GM21528 (cell line): ENCODE measurements around the gene LAX1.
"Not testable (repeated sequence)": the region's sequence is repeated elsewhere in the genome, so short reads cannot be mapped to it uniquely, and the experiment has no call there.

ENCODE experiments used
- ATAC-seq: cut with Tn5 transposase; IDR thresholded peaks from one replicate; pipeline ENCODE4 v1.9.1; 2021; ENCODE audit warnings: mild to moderate bottlenecking, moderate library complexity; ENCODE audit not compliant: unreplicated experiment, low FRiP score

The LAX1 gene

DNA sequence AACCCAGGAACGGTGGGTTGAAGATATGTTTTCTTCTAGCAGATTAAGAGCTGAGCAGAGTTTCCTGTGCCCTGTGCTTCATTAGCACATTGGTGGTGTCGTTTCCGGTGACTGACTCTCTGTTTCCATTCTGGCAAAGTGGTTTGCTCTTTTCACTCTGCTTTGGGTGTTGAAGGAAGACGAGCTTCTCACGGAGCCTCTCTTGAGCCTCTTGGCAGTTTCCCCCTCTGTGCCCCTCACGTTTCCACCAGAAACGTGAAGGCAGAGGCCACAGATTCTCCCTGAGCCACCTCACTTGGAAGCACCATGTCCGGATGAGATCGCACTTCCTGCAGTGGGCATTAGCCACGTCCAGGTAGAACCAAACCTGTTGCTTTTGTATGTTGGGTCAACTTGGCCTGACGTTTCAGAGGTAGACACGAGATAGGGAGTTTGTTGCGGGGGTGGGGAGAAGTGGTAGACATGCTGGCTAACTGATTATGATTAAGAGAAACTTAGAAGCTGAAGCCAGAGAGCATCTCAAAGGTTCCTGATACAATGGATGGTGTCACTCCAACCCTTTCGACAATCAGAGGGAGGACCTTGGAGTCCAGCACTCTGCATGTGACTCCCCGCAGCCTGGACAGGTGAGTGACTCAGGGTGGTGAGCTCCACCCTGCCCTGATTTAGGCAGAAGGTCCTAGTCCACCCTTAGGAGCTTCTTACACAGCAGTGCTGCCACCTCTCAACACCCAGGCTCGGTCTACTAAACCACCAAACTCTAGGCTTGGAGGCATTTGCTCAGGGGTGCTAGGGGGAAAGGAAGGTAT lies at the start of gene LAX1:
LAX1 (plus strand) TSS at position 155 of the 809 bp plus-strand sequence; CDS start at position 538, 383 bp downstream.
- peak; percentile 81 for ATAC-seq

- no peak for ATAC-seq
Observed at GRCh38 chr1:203717120-203717519, 47.9 kb upstream of the LAX1 start.

DNA sequence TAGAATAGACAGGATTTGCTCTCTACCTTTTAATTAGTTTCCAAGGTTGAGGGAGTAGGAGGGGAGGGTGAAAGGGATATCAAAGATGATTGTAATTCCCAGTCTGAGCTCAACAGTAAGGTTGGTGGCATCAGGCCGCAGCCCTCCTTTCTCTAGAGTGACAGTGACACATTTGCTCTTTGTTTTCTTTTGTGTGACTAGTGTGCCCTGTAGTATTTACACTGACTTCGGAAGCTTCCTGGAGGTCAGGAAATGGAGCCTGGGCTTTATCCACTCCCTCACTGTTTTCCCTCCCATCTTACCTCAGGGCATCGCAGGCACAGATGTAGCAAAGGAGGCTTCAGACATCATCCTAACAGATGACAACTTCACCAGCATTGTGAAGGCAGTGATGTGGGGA lies 44.7 kb upstream of the LAX1 start:
- no peak for ATAC-seq

DNA sequence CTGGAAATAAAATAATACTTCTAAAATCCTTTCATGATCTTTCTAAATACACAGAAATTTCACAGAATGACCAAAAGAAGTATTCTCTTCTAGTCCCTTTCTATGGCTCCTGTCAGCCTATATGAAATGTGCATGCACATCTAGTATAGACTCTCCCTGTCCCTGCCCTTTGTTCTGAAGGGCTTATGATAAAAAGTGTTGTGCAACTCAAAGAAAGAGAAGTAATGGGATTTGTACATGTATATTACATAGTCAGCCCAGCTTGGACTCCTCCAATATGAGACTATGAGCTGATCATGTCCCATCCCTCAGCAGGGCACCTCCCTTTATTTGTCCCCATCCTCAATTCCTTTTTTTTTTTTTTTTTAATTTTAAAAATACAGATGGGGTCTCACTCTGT lies 42.1 kb upstream of the LAX1 start:
- no peak for ATAC-seq

DNA sequence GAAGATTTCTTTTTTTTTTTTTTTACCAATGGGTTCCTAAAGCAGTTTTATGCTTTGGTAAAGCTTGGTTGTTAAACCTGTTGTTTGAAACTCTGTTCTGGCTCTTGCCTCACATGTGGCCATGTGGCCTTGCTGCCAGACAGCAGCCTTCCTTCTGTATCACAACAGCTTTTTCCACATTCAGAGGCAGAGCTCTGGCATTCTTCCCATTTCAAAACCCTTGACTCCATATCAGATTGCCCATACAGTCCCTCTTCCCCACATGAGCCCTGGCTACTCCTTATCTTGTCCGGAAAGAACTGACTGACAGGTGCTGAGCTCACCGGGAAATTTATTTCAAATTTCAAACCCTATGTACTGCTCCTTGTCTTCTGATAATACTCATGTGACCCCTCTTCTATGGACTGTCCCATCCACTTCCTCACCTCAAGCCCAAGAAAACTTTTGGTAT lies 38.5 kb upstream of the LAX1 start:
- ATAC-seq, result no peak

- ATAC-seq, result no peak
Observed at GRCh38 chr1:203733009-203733863, 31.7 kb upstream of the LAX1 start.

DNA sequence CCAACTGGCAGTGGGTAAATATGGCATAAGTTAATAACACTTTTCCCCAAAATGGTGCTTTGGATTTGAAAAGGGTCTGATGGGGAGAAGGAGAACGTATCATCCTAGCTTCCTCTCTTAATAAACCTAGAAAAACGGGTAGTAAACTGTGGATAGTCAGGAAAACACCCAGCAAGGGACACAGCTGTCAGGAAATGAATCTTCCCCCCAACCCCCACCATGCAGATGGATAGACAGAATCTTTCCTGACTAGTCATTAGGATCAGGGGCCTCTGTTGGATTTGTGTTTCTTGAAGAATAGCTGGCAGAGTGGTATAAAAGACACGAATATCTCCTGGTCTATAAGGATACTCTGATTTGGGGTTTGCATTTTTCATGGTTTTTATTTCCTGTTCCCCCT lies 22.5 kb upstream of the LAX1 start:
- no peak for ATAC-seq

DNA sequence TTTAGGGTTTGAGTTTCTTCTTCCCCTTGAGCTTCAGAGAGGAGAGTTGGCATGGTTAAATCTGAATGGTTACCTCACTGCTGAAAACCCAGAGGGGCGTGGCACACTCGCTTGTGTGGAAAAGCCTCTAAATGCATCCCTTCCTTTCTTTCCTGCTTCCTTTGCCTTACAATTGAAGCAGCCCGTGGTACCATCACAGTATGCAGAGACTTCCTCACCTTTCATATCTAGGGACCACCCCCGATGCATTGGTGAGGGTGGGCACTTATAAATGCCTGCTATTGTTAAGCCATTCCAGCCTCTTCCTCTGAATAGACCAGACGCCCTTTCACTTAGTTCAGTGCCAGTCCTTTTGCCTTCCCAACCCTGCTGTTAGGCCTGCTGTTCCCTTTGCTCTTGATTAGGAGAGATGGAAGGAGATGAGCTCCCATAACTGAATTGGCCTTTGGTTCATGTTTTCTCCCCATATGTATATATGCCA lies 21.9 kb upstream of the LAX1 start:
- ATAC-seq, result no peak

DNA sequence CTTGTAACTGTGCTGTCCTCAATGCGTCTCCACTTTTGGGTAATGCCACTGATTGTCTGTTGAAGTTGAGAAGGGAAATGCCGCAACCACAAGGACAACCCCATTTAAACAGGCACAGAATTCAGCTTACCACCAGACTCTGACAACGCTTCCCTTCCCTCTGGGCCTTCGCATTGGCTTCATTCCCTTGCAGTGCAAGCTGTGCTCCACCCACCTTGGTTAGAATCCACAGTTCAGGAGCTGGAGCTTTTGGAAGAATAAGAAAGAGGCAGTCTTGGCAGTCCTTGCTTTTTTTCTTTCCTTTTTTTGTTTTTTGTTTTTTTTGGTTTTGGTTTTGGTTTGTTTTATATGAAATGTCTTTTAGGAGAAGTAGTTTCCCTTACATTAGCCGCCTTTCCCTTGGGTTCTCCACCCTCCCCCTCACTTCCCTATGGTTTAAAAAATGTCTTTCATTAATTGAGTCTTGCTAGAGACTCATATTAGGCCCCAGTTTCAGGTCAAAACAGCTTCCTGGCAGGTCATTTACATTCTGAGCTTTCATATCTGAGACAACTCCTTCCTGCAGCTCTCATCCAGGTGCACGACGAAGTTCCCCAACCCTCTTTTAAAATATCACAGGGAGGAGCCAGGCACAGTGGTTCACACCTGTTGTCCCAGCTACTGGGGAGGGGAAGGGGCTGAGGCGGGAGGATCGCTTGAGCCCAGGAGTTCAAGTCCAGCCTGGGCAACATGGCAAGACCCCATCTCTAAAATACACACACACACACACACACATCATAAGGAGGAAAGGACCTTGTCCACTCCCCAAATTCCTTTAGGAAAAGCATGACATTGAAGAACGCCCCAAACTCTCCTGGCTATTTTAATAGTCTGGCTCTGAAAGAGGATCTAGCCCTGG lies 20.7 kb upstream of the LAX1 start:
- no peak for ATAC-seq

- no peak for ATAC-seq
Observed at GRCh38 chr1:203746281-203746680, 18.7 kb upstream of the LAX1 start.

- ATAC-seq, result no peak
Observed at GRCh38 chr1:203751051-203751450, 13.9 kb upstream of the LAX1 start.

DNA sequence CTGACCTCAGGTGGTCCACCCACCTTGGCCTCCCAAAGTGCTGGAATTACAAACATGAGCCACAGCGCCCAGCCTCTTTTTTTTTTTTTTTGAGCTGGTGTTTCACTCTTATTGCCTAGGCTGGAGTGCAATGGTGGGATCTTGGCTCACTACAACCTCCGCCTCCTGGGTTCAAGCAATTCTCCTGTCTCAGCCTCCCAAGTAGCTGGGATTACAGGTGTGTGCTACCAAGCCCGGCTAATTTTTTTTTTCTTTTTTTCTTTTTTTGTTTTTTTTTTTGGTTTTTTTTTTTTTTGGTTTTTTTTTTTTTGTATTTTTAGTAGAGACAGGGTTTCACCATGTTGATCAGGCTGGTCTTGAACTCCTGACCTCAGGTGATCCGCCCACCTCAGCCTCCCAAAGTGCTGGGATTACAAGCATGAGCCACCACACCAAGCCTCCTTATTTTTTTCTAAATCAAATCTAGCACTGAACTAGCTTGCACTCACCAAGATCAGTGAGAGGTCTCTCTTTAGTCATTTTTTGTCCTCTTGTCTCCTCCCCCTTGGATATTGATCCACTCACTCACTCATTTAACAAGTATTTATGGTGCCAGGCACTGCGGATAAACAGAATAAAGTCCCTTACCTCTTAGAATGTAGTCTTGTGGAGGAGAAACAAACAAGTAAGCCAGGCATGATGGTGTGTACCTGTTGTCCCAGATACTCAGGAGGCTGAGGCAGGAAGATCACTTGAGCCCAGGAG lies 13.2 kb upstream of the LAX1 start:
- not testable (repeated sequence) for ATAC-seq

DNA sequence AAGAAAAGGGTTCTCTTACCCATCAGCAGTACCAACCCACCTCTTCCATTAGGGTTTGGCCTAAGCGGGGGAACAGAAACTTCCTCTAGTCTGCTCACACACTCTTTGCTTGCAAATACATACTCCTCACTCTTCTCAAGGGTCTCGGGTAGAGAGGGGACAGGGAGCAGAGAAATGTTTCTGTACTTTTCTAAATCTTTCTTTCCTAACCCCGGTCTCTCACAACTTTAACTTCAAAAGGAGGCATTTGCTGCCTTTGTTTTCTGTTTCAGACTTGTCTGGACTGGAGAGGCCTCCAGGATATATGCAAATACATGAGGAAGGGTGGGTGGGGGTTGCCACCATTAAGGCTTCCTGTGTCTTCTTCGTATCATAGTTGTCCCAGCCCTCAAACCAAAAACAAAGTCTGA lies 10.5 kb upstream of the LAX1 start:
- peak; percentile 71 for ATAC-seq

GRCh38 chr1:203756036-203756435 lies 8.9 kb upstream of the LAX1 start:
- no peak for ATAC-seq

DNA sequence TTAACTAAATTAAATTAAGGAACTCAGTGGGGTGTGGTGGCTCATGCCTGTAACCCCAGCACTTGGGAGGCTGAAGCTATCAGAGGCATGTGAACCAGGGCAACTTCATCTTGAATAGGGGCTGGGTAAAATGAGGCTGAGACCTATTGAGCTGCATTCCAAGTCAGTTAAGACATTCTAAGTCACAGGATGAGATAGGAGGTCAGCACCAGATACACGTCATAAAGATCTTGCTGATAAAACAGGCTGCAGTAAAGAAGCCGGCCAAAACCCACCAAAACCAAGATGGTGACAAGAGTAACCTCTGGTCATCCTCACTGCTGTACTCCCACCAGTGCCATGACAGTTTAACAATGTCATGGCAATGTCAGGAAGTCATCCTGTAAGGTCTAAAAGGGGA lies 6.2 kb upstream of the LAX1 start:
- ATAC-seq, result not testable (repeated sequence)

- no peak for ATAC-seq
Observed at GRCh38 chr1:203760506-203760905, 4.5 kb upstream of the LAX1 start.

- not testable (repeated sequence) for ATAC-seq
Observed at GRCh38 chr1:203761958-203762357, 3.0 kb upstream of the LAX1 start.

DNA sequence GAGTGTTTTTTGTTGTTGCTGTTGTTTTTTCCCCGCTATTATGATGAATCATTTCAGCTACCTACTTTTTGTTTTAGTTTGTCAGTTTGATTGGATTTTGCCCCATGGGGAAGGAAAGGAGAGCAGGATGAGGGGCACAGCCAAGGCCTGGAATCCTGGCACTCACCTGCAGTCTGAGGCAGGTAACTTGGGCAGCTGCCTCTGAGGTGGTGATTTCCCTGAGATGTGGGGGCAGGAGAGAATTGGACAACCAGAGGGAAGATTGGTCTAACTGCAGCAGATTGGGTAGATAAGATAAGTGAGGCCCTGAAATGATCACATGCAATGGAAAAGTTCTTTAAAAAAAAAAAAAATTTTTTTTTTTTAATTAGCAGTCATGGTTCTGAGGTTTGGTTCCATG lies 1.5 kb upstream of the LAX1 start:
- ATAC-seq, result no peak

GRCh38 chr1:203764105-203765028 lies 616 bp upstream of the LAX1 start:
- no peak for ATAC-seq
